Measurements from ENCODE around the gene ARHGEF38. TPM values are rescaled to one million over a fixed set of nuclear protein-coding genes. Genes with fewer than 3 reads are reported as not detected.

Gene ARHGEF38
- total and polyA plus RNA-seq, 8 donors, result 0.61 to 23.2 (median 2.5) TPM

DNA sequence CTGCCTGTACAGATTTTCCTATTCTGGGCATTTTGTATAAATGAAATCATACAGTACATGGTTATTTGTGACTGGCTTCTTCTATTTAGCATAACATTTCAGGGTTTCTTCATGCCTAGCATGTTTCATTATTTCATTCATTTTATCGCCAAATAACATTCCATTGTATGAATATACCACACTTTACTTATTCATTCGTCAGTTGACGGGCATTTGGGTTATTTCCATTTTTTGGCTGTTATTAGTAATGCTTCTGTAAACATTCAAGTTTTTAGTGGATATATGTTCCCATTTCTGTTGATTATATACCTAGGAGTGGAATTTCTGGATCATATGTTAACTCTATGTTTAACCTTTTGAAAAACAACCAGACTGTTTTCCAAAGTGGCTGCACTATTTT, 108.6 kb downstream of the ARHGEF38 start:
- no peak for DNase-seq
- no peaks in the 10 kb centered on the region for H3K36me3 ChIP-seq
- H3K27ac ChIP-seq, result no peak overlapping the region
- H3K4me3 ChIP-seq, result no peak overlapping the region
- H3K4me1 ChIP-seq, result peaks cover 0 to 8% (median 2%) of the 10 kb centered on the region in 4 donors
- TF ChIP-seq CTCF (IDR thresholded peaks at IDR 0.05) (no peak), POLR2AphosphoS5 (IDR thresholded peaks at IDR 0.05) (no peak), POLR2A (IDR thresholded peaks at IDR 0.05) (no peak), EP300 (IDR thresholded peaks at IDR 0.05) (no peak)
- 82 to 96% (median 92%) methylated on average over 3 of the region's 3 CpGs for WGBS, 5 donors
- H3K27me3 ChIP-seq, result no peaks in the 10 kb centered on the region
- intact Hi-C loops (cut with DNase I; ENCODE audit: low total_unique reads), result no loop called here
- H3K9me3 ChIP-seq, result no peaks in the 10 kb centered on the region

DNA sequence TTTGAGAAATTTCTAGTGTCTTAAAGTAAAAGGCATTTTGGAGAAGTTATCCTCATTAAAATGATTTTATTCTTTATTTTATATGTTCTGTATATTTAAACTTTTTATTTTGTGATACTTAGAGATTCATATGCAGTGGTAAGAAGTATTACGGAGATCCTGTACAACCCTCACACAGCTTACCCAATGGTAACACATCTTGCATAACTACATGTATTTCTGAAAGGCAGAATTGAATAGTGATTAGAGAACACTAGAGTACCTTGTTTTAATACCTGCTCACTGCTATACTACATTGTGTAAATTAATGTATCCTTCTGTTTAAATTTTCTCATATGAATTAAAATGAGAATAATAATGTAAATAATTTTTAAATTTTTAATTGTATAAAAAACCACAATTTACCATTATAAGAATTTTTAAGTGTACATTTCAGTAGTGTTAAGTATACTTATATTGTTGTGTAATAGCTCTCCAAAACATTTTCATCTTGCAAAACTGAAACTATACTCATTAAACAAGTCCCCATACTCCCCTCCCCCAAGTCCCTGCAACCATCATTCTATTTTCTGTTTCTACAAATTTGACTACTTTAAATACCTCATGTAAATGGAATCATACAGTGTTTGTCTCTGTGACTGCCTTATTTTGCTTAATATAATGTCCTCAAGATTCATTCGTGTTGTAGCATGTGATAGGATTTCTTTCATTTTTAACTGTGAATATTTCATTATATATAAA, 110.7 kb downstream of the ARHGEF38 start:
- peaks cover 0 to 8% (median 2%) of the 10 kb centered on the region in 4 donors for H3K4me1 ChIP-seq
- TF ChIP-seq EP300 (IDR thresholded peaks at IDR 0.05), result no peak
- no peak for TF ChIP-seq CTCF (IDR thresholded peaks at IDR 0.05)
- no peak for TF ChIP-seq POLR2A (IDR thresholded peaks at IDR 0.05)
- no peak for TF ChIP-seq POLR2AphosphoS5 (IDR thresholded peaks at IDR 0.05)
- H3K4me3 ChIP-seq, result no peak overlapping the region
- WGBS, 5 donors, result 74 to 98% (median 94%) methylated on average over 2 of the region's 2 CpGs
- intact Hi-C loops (cut with DNase I; ENCODE audit: low total_unique reads), result no loop called here
- no peaks in the 10 kb centered on the region for H3K27me3 ChIP-seq
- H3K9me3 ChIP-seq, result no peaks in the 10 kb centered on the region
- peaks cover 0 to 6% (median 0%) of the 10 kb centered on the region in 4 donors for H3K36me3 ChIP-seq
- DNase-seq, result no peak
- H3K27ac ChIP-seq, result no peak overlapping the region

DNA sequence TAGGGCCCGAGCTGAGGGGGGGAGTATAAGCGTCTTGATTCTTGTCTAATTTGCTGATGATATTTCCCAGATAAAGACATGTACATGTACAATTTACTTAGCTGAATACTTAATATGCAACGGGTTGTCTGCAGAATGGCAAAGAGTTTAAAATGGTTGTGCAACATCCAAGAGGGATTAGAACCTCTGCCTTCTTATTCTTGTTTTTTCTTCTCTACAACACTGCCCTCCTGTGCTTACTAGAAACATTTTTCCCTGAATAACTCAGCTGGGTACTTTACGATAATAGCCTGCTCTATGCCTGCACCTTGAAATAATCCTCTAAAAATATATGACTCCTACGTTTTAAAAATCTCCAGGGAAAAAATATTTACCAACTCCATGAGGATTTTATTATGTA, 114.3 kb downstream of the ARHGEF38 start:
- no peaks in the 10 kb centered on the region for H3K4me1 ChIP-seq
- TF ChIP-seq POLR2A (IDR thresholded peaks at IDR 0.05) (no peak), CTCF (IDR thresholded peaks at IDR 0.05) (no peak), EP300 (IDR thresholded peaks at IDR 0.05) (no peak), POLR2AphosphoS5 (IDR thresholded peaks at IDR 0.05) (no peak)
- intact Hi-C loops (cut with DNase I; ENCODE audit: low total_unique reads), result no loop called here
- H3K27ac ChIP-seq, result no peak overlapping the region
- H3K4me3 ChIP-seq, result no peak overlapping the region
- H3K36me3 ChIP-seq, result peaks cover 0 to 6% (median 0%) of the 10 kb centered on the region in 4 donors
- H3K9me3 ChIP-seq, result no peaks in the 10 kb centered on the region
- 47 to 61% (median 59%) methylated on average over 5 of the region's 5 CpGs for WGBS, 5 donors
- H3K27me3 ChIP-seq, result no peaks in the 10 kb centered on the region
- DNase-seq, result peak in 1 of 2 donors; percentile 23

- H3K4me3 ChIP-seq, result no peak overlapping the region
- TF ChIP-seq CTCF (IDR thresholded peaks at IDR 0.05) (no peak), EP300 (IDR thresholded peaks at IDR 0.05) (no peak), POLR2AphosphoS5 (IDR thresholded peaks at IDR 0.05) (no peak), POLR2A (IDR thresholded peaks at IDR 0.05) (no peak)
- H3K9me3 ChIP-seq, result no peaks in the 10 kb centered on the region
- intact Hi-C loops (cut with DNase I; ENCODE audit: low total_unique reads), result no loop called here
- H3K36me3 ChIP-seq, result peaks cover 0 to 6% (median 0%) of the 10 kb centered on the region in 4 donors
- no peaks in the 10 kb centered on the region for H3K27me3 ChIP-seq
- peak overlapping the region in 1 of 5 donors; percentile 1 for H3K27ac ChIP-seq
- peak in 1 of 2 donors; percentile 32 for DNase-seq
- no peaks in the 10 kb centered on the region for H3K4me1 ChIP-seq
These were observed 118.3 kb downstream of the ARHGEF38 start for GRCh38 chr4:105670684-105671083.
